K562 (cell line): Measurements from ENCODE around the gene BCAS1. TPM values are rescaled to one million over a fixed set of nuclear protein-coding genes. Genes with fewer than 3 reads are reported as not detected.

Experiments used
- ATAC-seq: fragments of 200-7000 bp; cut with Tn5 transposase; 3 replicates; pipeline ENCODE4 v1.9.1; 2020; ENCODE audit warnings: moderate library complexity
- BruUV-seq: library from RNA; stranded (reverse); fragments of 400-500 nt; replicated peaks from 2 replicates; lab custom pipeline; 2021; lab: Mats Ljungman, UMichigan
- CTCF ChIA-PET: fragments of 300-600 bp; formaldehyde crosslinking; extraction: SDS; loops from one replicate; lab custom pipeline; 2021; ENCODE audit warnings: low intra/inter-chr PET ratio; lab: Yijun Ruan, JAX
- POLR2A ChIA-PET: fragments of 300-600, 350-650 bp; sonication (Branson Sonifier 250); formaldehyde crosslinking; extraction: SDS; loops from one replicate; lab custom pipeline; 2021; ENCODE audit warnings: antibody characterized with exemption, inconsistent platforms; lab: Yijun Ruan, JAX
- DNase-seq, 4 experiments: peaks; one replicate each; pipeline versions ENCODE4 v3.0.0 to v3.0.0-alpha.2; 2011 to 2018; ENCODE audit warnings: low spot score in 3 of 4, mixed read lengths in 3 of 4; ENCODE audit errors: extremely low read depth in 1 of 4
- FAIRE-seq: peaks from 2 replicates; lab custom pipeline; 2011; peaks lifted over from hg19 to GRCh38; lab: Jason Lieb, UNC
- H2AFZ ChIP-seq: 2 replicates; pipeline ENCODE4 v1.6.0; 2011; ENCODE audit warnings: low read depth, low read length, control low read depth, inconsistent platforms
- H3K27ac ChIP-seq: fragments of 200-600 bp; 3 replicates; pipeline ENCODE4 v1.8.0; 2011; ENCODE audit warnings: low read depth, mild to moderate bottlenecking, control low read depth, inconsistent platforms, low read length, moderate library complexity, mixed read lengths; ENCODE audit errors: extremely low read depth
- H3K27me3 ChIP-seq, 2 experiments: fragments of 300-600 bp in 1 of 2; 2 replicates in 1 of 2; 3 replicates in 1 of 2; pipeline versions ENCODE4 v1.6.0 to v1.8.0; 2011; ENCODE audit warnings: inconsistent platforms in 2 of 2, low read length in 2 of 2, mild to moderate bottlenecking in 1 of 2, mixed read lengths in 1 of 2, moderate library complexity in 1 of 2; ENCODE audit not compliant: control insufficient read depth in 2 of 2, insufficient read depth in 2 of 2
- H3K36me3 ChIP-seq: fragments of 300-600 bp; 3 replicates; pipeline ENCODE4 v1.8.0; 2011; ENCODE audit warnings: mild to moderate bottlenecking, low read length, inconsistent platforms; ENCODE audit not compliant: control insufficient read depth, insufficient read depth
- H3K4me1 ChIP-seq, 2 experiments: fragments of 200-600 bp in 1 of 2; replicated peaks in 1 of 2; 2 replicates in 1 of 2; 3 replicates in 1 of 2; pipeline versions ENCODE4 v1.5.1 to v1.8.0; 2011; ENCODE audit warnings: inconsistent platforms in 2 of 2, low read length in 2 of 2, mild to moderate bottlenecking in 1 of 2, mixed read lengths in 1 of 2, moderate library complexity in 1 of 2; ENCODE audit not compliant: control insufficient read depth in 2 of 2, insufficient read depth in 2 of 2
- H3K4me2 ChIP-seq: 2 replicates; pipeline ENCODE4 v1.6.1; 2011; ENCODE audit warnings: low read length, control low read depth, inconsistent platforms, mixed read lengths; ENCODE audit not compliant: insufficient read depth
- H3K4me3 ChIP-seq: fragments of 200-600 bp; sonication (generic), shearing (Covaris generic); 2 replicates; pipeline ENCODE4 v1.5.1; 2016; ENCODE audit warnings: control low read depth, inconsistent platforms
- H3K79me2 ChIP-seq: fragments of 200-600 bp; 3 replicates; pipeline ENCODE4 v1.8.0; 2011; ENCODE audit warnings: low read length, inconsistent platforms; ENCODE audit not compliant: control insufficient read depth, insufficient read depth
- H3K9ac ChIP-seq, 2 experiments: 2 replicates each; pipeline versions ENCODE4 v1.6.0 to v1.6.1; 2011; ENCODE audit warnings: low read depth in 2 of 2, low read length in 2 of 2, control low read depth in 1 of 2, inconsistent platforms in 1 of 2, mild to moderate bottlenecking in 1 of 2, mixed read lengths in 1 of 2; ENCODE audit not compliant: insufficient read depth in 1 of 2
- H3K9me1 ChIP-seq: one replicate; pipeline ENCODE4 v1.6.0; 2011; ENCODE audit warnings: inconsistent platforms, mild to moderate bottlenecking, low read length, moderate library complexity; ENCODE audit not compliant: control insufficient read depth, insufficient read depth
- H3K9me3 ChIP-seq: replicated peaks from 2 replicates; pipeline ENCODE4 v1.5.1; 2011; ENCODE audit warnings: low read depth, low read length, inconsistent platforms; ENCODE audit not compliant: control insufficient read depth, insufficient read depth
- H4K20me1 ChIP-seq: replicated peaks from 2 replicates; pipeline ENCODE4 v1.6.1; 2011; ENCODE audit warnings: low read length, inconsistent platforms, mixed read lengths; ENCODE audit not compliant: control insufficient read depth, insufficient read depth
- POLR2AphosphoS5 ChIP-seq: IDR thresholded peaks from 2 replicates; pipeline ENCODE4 v1.6.1; 2011; ENCODE audit warnings: mild to moderate bottlenecking, low read depth, low read length, moderate library complexity; ENCODE audit not compliant: control insufficient read depth, insufficient read depth
- ZBTB11 ChIP-seq, 3 experiments: fragments of 200-800 bp in 1 of 3; fragments of 250-450 bp in 1 of 3; fragments of 450-650 bp in 1 of 3; sonication (Bioruptor Pico) in 1 of 3; sonication (Bioruptor generic) in 1 of 3; formaldehyde crosslinking in 1 of 3; IDR thresholded peaks; 2 replicates each; pipeline versions ENCODE4 v1.6.1 to v1.8.0; 2016 to 2022; ENCODE audit warnings: mild to moderate bottlenecking in 2 of 3, missing genetic modification characterization in 2 of 3, missing compliant biosample characterization in 1 of 3, moderate library complexity in 1 of 3
- WGBS: fragments of 100-300 bp; shearing (Covaris generic); methylation state at CpG from one replicate; pipeline ENCODE4 v1.1.6; 2016; ENCODE audit warnings: low coverage, mixed read lengths; ENCODE audit not compliant: insufficient coverage; ENCODE audit errors: missing lambda C conversion rate; 5-methylcytosine and 5-hydroxymethylcytosine counted together
- in situ Hi-C: fragments of 300-500 bp; cut with MboI; formaldehyde crosslinking; loops from 4 replicates; pipeline ENCODE4 v1.15.0; 2018; ENCODE audit warnings: inconsistent platforms, mixed read lengths
- intact Hi-C: fragments of 100-400 bp; cut with micrococcal nuclease; formaldehyde crosslinking; loops from 2 replicates; pipeline ENCODE4 v1.14.2; 2022
- polyA plus RNA-seq, 8 experiments: library from polyadenylated mRNA; depleted of rRNA in 4 of 8; stranded (reverse) in 5 of 8; unstranded in 3 of 8; fragments of >200 nt; fragmentation: Nextera tagmentation in 2 of 8; fragmentation: Illumina TruSeq in 1 of 8; extraction: Ambion mirVana in 2 of 8; extraction: Trizol in 1 of 8; gene quantifications; 2 replicates each; pipeline versions ENCODE4 v1.2.1 to v1.2.3, GENCODE V29; 2011 to 2014; ENCODE audit warnings: inconsistent platforms in 1 of 8, missing spikeins in 1 of 8
- total RNA-seq, 7 experiments: library from RNA; depleted of rRNA in 6 of 7; stranded (reverse); fragments of >200 nt in 6 of 7; fragmentation: Illumina TruSeq in 2 of 7; extraction: Trizol in 2 of 7; gene quantifications; 2 replicates each; pipeline versions ENCODE4 v1.2.1 to v1.2.3, GENCODE V29; 2011 to 2021; ENCODE audit warnings: low replicate concordance in 1 of 7

BCAS1 gene
- total and polyA plus RNA-seq, 9 of the 15 experiments (the other 6 are each of a cell fraction or from before 2014, with no cell fraction given) = 0.18 to 2.3 (median 0.93) TPM

GRCh38 chr20:54011346-54011745 is 59.0 kb downstream of the BCAS1 start:
- Histone ChIP-seq H3K4me2 (no peak overlapping the region), H3K9me1 (no peaks in the 10 kb centered on the region), H4K20me1 (no peaks in the 10 kb centered on the region), H3K27ac (no peak overlapping the region), H3K36me3 (no peaks in the 10 kb centered on the region), H2AFZ (no peak overlapping the region), H3K4me3 (no peak overlapping the region), H3K9me3 (no peaks in the 10 kb centered on the region), H3K4me1 (no peaks in the 10 kb centered on the region), H3K79me2 (no peaks in the 10 kb centered on the region), H3K27me3 (peaks cover 0 to 9% of the 10 kb centered on the region in 2 experiments; a peak in 3 of 5 replicates), H3K9ac (no peak overlapping the region)
- ATAC-seq (no peak), DNase-seq (no peak), FAIRE-seq (no peak)
- in situ Hi-C loops = no loop called here
- WGBS = 0% methylated on average over 4 of the region's 4 CpGs
- intact Hi-C loops = no loop called here
- ChIA-PET POLR2A (no interaction called here), CTCF (no interaction called here)
- TF ChIP-seq ZBTB11 (CRISPR knock-in tag; IDR thresholded peaks at IDR 0.05) = peak in 1 of 3 experiments; percentile 89; a peak in 2 of 6 replicates
- no peak for TF ChIP-seq POLR2AphosphoS5
- BruUV-seq = no TSS peak
